ENCODE measurements around the gene GIN1. TPM values are rescaled to one million over a fixed set of nuclear protein-coding genes. Genes with fewer than 3 reads are reported as not detected.

Gene GIN1
- total and polyA plus RNA-seq, 2 donors, result 6.4 to 20.2 TPM

DNA sequence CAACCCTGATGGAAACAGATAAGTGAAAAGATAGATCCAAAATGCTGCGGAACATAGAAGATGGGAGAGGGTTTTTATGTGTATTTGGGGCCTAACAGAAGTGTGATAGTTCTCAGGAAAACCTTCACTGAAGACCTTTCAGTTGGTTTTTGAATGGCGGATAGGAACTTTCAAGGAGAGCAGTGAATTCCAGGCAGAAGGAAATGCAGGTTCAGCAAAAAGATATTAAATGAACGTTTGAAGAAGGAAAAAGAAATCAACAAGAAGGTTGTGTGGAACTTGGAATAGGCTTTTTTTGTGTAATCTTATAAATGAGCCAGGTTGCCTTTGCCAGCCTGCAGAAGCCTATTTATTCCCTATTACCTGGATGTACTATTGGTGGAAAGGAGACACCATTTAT is 2.3 kb upstream of the GIN1 start:
- Histone ChIP-seq H3K4me1 (ENCODE audit: insufficient read depth) (peaks cover 3% of the 10 kb centered on the region), H3K4me3 (ENCODE audit: low read depth, low read length) (no peak overlapping the region), H3K27ac (ENCODE audit: low read depth) (no peak overlapping the region), H3K36me3 (ENCODE audit: insufficient read depth) (peaks cover 1% of the 10 kb centered on the region)
- WGBS, result 62% methylated on average over 3 of the region's 3 CpGs
- DNase-seq (ENCODE audit: extremely low spot score), result no peak

DNA sequence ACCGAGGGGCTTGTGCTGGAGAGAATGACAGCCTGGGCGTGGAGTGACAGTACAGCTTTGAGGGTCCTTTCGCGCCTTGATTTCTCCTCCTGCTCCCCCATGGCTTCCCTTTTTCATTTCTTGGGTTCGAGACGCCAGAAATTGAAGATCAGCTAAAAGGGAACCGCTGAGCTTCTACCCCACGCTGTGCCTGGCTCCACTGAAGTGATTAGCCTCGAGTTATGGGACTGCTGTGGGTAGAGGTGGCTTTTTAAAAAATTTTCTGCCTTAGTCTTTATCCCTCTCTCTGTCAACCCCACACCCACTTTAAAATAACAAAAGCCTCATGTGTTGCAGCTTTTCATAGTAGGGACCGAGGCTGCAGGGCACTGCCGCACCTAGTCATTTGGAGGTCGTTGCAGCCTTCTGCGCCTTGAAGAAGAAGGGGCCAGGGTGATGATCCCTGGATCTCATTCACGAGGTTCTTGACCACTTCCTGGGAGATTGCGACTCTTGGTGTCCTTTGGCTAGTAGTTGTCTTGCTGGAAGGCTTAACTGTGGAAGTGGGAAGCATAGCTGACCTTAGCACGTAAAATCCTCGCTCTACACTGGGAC is 766 bp upstream of the GIN1 start:
- Histone ChIP-seq H3K27ac (ENCODE audit: low read depth) (peak overlapping the region; percentile 39), H3K4me1 (ENCODE audit: insufficient read depth) (peaks cover 3% of the 10 kb centered on the region), H3K36me3 (ENCODE audit: insufficient read depth) (peaks cover 1% of the 10 kb centered on the region), H3K4me3 (ENCODE audit: low read depth, low read length) (peak overlapping the region; percentile 63)
- WGBS, result under 1% methylated on average over 17 of the region's 17 CpGs
- DNase-seq (ENCODE audit: extremely low spot score), result peak; percentile 3

DNA sequence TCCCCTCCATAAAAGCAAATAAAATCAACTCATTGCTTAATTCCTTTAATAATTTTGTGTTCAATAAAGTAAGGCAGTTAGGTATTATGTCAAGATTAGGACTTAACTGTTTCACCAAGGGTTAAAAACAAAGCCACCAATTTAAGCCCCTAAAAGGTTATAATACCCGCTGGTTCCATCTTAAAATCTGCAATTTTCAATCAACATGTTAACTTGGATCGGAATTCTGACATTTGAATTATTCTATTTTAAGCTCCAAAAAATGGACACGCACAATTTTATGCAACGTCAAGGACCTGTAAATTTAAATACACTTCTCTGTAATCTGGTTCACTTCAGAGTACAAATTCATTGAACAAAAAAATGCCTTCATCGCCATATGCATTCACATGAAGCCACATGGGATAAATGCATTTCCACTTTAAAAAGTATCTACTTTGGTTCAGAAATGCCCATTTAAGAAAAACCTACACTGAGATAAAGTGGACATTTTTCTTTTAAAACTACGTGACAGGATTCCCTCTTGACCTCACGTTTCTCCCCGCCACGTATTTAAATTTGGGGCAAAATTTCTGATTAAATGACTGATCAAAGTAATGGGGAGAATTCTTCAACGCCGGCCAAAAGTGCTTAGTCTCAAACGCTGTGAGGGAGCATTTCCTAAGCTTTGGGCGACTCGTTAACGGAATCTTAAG is 721 bp downstream of the GIN1 start:
- WGBS, result under 1% methylated on average over 15 of the region's 15 CpGs
- peaks cover 1% of the 10 kb centered on the region for H3K36me3 ChIP-seq (ENCODE audit: insufficient read depth)
- peak overlapping the region; percentile 74 for H3K27ac ChIP-seq (ENCODE audit: low read depth)
- H3K4me3 ChIP-seq (ENCODE audit: low read depth, low read length), result peak overlapping the region; percentile 63
- H3K4me1 ChIP-seq (ENCODE audit: insufficient read depth), result peaks cover 3% of the 10 kb centered on the region
- peak; percentile 3 for DNase-seq (ENCODE audit: extremely low spot score)

GRCh38 chr5:103117471-103117991 is 2.4 kb downstream of the GIN1 start:
- no peak for DNase-seq (ENCODE audit: extremely low spot score)
- Histone ChIP-seq H3K36me3 (ENCODE audit: insufficient read depth) (no peaks in the 10 kb centered on the region), H3K27ac (ENCODE audit: low read depth) (no peak overlapping the region), H3K4me1 (ENCODE audit: insufficient read depth) (no peaks in the 10 kb centered on the region), H3K4me3 (ENCODE audit: low read depth, low read length) (no peak overlapping the region)
- WGBS, result 79% methylated on average over 4 of the region's 4 CpGs

- WGBS, result 87% methylated on average over 2 of the region's 2 CpGs
- no peak for DNase-seq (ENCODE audit: extremely low spot score)
- H3K27ac ChIP-seq (ENCODE audit: low read depth), result no peak overlapping the region
- no peaks in the 10 kb centered on the region for H3K4me1 ChIP-seq (ENCODE audit: insufficient read depth)
- no peaks in the 10 kb centered on the region for H3K36me3 ChIP-seq (ENCODE audit: insufficient read depth)
- no peak overlapping the region for H3K4me3 ChIP-seq (ENCODE audit: low read depth, low read length)
Observed at GRCh38 chr5:103114440-103114839, 5.5 kb downstream of the GIN1 start.

DNA sequence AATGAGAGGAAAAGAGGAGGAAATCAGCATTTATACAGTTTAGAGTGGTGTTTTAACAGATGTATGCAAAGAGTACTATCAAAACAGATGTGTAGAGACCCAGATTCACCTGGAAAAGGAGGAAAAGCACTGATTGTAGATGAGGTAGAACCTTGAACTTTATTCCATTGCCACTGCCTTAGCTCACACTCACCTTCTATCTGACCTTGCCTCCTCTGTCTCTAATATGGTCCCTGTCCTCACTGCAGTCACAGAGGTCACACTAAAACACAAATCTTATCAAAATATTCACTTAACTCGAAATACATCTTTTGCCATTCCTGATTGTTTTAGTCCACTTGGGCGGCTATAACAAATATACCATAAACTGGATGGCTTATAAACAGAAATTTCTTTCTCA is 7.0 kb downstream of the GIN1 start:
- DNase-seq (ENCODE audit: extremely low spot score), result no peak
- Histone ChIP-seq H3K27ac (ENCODE audit: low read depth) (no peak overlapping the region), H3K4me1 (ENCODE audit: insufficient read depth) (no peaks in the 10 kb centered on the region), H3K36me3 (ENCODE audit: insufficient read depth) (no peaks in the 10 kb centered on the region), H3K4me3 (ENCODE audit: low read depth, low read length) (no peak overlapping the region)
- 96% methylated on average over 2 of the region's 2 CpGs for WGBS

- DNase-seq (ENCODE audit: extremely low spot score), result no peak
- WGBS, result 84% methylated on average over 2 of the region's 2 CpGs
- no peak overlapping the region for H3K27ac ChIP-seq (ENCODE audit: low read depth)
- H3K4me1 ChIP-seq (ENCODE audit: insufficient read depth), result no peaks in the 10 kb centered on the region
- H3K36me3 ChIP-seq (ENCODE audit: insufficient read depth), result no peaks in the 10 kb centered on the region
- no peak overlapping the region for H3K4me3 ChIP-seq (ENCODE audit: low read depth, low read length)
Observed at GRCh38 chr5:103111468-103111867, 8.5 kb downstream of the GIN1 start.

GRCh38 chr5:103110403-103110802 is 9.5 kb downstream of the GIN1 start:
- WGBS, result 99% methylated on average over 2 of the region's 2 CpGs
- Histone ChIP-seq H3K4me3 (ENCODE audit: low read depth, low read length) (no peak overlapping the region), H3K4me1 (ENCODE audit: insufficient read depth) (no peaks in the 10 kb centered on the region), H3K36me3 (ENCODE audit: insufficient read depth) (no peaks in the 10 kb centered on the region), H3K27ac (ENCODE audit: low read depth) (no peak overlapping the region)
- DNase-seq (ENCODE audit: extremely low spot score), result no peak

DNA sequence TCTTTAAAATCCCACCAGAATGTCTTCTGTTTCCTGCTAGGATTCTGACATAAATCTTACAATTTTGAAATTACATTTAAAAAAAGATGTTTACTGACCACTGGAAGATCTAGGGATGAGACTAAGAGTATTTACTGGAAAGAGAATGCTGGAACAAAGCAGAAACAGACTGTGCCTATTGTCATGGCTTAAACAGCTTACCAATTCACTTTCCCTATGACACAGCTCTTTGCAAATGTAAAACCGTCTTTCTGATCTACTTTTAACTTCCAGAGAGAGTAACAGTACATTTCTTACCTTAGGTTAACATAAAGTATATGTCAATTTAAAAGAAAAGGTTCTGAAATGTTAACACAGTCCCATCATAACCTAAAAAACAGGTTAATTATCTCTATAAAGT is 10.7 kb downstream of the GIN1 start:
- 76% methylated on average over 1 of the region's 1 CpG for WGBS
- Histone ChIP-seq H3K27ac (ENCODE audit: low read depth) (no peak overlapping the region), H3K4me1 (ENCODE audit: insufficient read depth) (no peaks in the 10 kb centered on the region), H3K36me3 (ENCODE audit: insufficient read depth) (no peaks in the 10 kb centered on the region), H3K4me3 (ENCODE audit: low read depth, low read length) (no peak overlapping the region)
- DNase-seq (ENCODE audit: extremely low spot score), result no peak

DNA sequence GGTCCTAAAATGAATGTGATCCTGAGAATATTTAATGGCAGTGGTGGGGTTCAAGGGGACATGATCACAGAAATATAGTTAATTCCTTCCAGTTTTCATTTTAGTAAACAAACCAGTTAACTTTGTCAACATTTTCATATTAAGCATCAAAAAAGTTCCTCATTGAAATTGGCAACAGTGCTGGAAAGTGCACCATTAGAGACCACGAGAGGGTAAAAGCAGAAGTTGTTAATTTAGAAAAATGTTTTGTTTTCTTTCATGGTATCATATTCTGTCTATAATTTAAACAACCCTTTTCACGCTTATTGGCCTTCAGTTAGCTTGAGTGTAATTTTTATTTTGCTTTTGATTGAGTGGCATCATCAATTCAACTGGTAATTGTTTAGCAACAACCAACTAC is 11.9 kb downstream of the GIN1 start:
- no peaks in the 10 kb centered on the region for H3K4me1 ChIP-seq (ENCODE audit: insufficient read depth)
- H3K36me3 ChIP-seq (ENCODE audit: insufficient read depth), result no peaks in the 10 kb centered on the region
- H3K27ac ChIP-seq (ENCODE audit: low read depth), result no peak overlapping the region
- no peak for DNase-seq (ENCODE audit: extremely low spot score)
- H3K4me3 ChIP-seq (ENCODE audit: low read depth, low read length), result no peak overlapping the region
- 67% methylated on average over 2 of the region's 2 CpGs for WGBS

DNA sequence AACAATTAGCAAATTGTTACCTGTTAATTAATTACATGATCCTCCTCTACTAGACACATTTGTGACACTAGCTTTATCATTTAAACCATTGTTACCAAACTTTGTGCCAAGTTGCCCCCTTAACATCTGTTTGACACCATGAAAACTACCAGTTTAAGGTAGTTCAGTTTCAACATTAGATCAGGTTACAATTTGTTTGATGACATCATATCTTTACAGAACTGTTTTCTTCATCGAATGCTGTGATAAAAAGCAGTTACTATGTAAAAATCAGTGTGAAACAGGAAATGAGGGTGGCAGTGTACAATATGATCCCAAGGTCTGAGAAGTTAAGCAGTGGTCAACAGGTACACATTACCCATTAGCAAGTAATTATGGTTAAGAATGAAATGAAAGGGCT is 17.7 kb downstream of the GIN1 start:
- peaks cover 4% of the 10 kb centered on the region for H3K36me3 ChIP-seq (ENCODE audit: insufficient read depth)
- no peak for DNase-seq (ENCODE audit: extremely low spot score)
- 85% methylated on average over 1 of the region's 1 CpG for WGBS
- no peaks in the 10 kb centered on the region for H3K4me1 ChIP-seq (ENCODE audit: insufficient read depth)
- no peak overlapping the region for H3K4me3 ChIP-seq (ENCODE audit: low read depth, low read length)
- no peak overlapping the region for H3K27ac ChIP-seq (ENCODE audit: low read depth)

DNA sequence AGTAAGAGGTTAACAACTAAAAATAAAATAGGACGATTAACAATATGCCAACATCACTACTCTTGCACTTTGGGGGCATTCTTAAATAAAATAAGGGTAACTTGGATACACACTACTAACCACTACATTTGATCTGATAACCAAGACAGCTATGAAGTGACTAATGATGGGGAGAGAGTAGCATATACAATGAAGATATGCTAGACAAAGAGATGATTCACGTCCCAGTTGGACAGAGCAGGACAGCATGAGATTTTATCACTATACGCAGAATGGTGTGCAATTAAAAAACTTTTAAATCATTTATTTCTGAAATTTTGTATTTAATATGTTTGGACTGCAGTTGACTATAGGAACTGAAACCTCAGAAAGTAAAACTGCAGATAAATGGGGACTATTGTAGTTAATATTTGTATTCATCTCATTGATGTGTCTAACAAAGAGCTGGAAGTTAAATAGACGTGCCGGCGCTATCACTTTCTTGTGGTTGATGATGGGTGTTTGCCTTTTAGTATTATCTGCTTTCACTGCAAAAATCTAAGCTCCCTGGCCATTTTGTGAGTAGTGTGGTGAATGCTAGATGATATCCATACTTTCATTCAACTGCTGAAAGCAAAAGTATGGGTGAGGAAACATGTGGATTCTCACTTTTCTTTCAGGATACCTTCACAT is 18.7 kb downstream of the GIN1 start:
- WGBS, result 89% methylated on average over 6 of the region's 6 CpGs
- Histone ChIP-seq H3K4me1 (ENCODE audit: insufficient read depth) (no peaks in the 10 kb centered on the region), H3K27ac (ENCODE audit: low read depth) (no peak overlapping the region), H3K36me3 (ENCODE audit: insufficient read depth) (peaks cover 4% of the 10 kb centered on the region), H3K4me3 (ENCODE audit: low read depth, low read length) (no peak overlapping the region)
- no peak for DNase-seq (ENCODE audit: extremely low spot score)

- H3K27ac ChIP-seq (ENCODE audit: low read depth), result no peak overlapping the region
- 77% methylated on average over 2 of the region's 2 CpGs for WGBS
- H3K36me3 ChIP-seq (ENCODE audit: insufficient read depth), result peaks cover 6% of the 10 kb centered on the region
- H3K4me1 ChIP-seq (ENCODE audit: insufficient read depth), result no peaks in the 10 kb centered on the region
- no peak for DNase-seq (ENCODE audit: extremely low spot score)
- H3K4me3 ChIP-seq (ENCODE audit: low read depth, low read length), result no peak overlapping the region
Observed at GRCh38 chr5:103098993-103099392, 20.9 kb downstream of the GIN1 start.

GRCh38 chr5:103094737-103095136 is 25.2 kb downstream of the GIN1 start:
- WGBS, result 73% methylated on average over 2 of the region's 2 CpGs
- peaks cover 4% of the 10 kb centered on the region for H3K36me3 ChIP-seq (ENCODE audit: insufficient read depth)
- H3K4me1 ChIP-seq (ENCODE audit: insufficient read depth), result no peaks in the 10 kb centered on the region
- no peak overlapping the region for H3K27ac ChIP-seq (ENCODE audit: low read depth)
- no peak for DNase-seq (ENCODE audit: extremely low spot score)
- H3K4me3 ChIP-seq (ENCODE audit: low read depth, low read length), result no peak overlapping the region

All from urinary bladder (tissue), 4 donors.